AG04450 (cell line): ENCODE data around the gene KCTD20. TPM values are rescaled to one million over a fixed set of nuclear protein-coding genes. Genes with fewer than 3 reads are reported as not detected.

Source experiments
- CTCF ChIA-PET: fragments of 300-600, 350-600 bp; formaldehyde crosslinking; extraction: SDS; loops from one replicate; lab custom pipeline; 2022; ENCODE audit warnings: antibody characterized with exemption, inconsistent platforms; lab: Charles Lee
- POLR2A ChIA-PET: fragments of 350-600 bp; formaldehyde crosslinking; extraction: SDS; loops from one replicate; lab custom pipeline; 2021; ENCODE audit warnings: antibody characterized with exemption, inconsistent platforms; lab: Yijun Ruan, JAX
- DNase-seq: peaks from one replicate; pipeline ENCODE4 v3.0.0-alpha.2; 2011; ENCODE audit warnings: low read depth, low spot score
- H3K27ac ChIP-seq: one replicate; pipeline ENCODE4 v1.5.1; 2012; ENCODE audit warnings: low read depth, low read length, control low read depth
- H3K27me3 ChIP-seq: one replicate; pipeline ENCODE4 v1.6.0; 2012; ENCODE audit warnings: low read length; ENCODE audit not compliant: control insufficient read depth, insufficient read depth
- H3K4me3 ChIP-seq: 2 replicates; pipeline ENCODE4 v1.5.1; 2011; ENCODE audit warnings: mild to moderate bottlenecking, low read depth, low read length, control low read depth
- H3K9me3 ChIP-seq: 2 replicates; pipeline ENCODE4 v1.5.1; 2012; ENCODE audit warnings: low read length; ENCODE audit not compliant: control insufficient read depth, insufficient read depth
- CTCF ChIP-seq: IDR thresholded peaks from 2 replicates; pipeline ENCODE4 v1.5.1; 2011; ENCODE audit warnings: low read depth, low read length, control low read depth, inconsistent platforms
- polyA plus RNA-seq: library from polyadenylated mRNA; depleted of rRNA; stranded (reverse); fragments of >200 nt; gene quantifications from 2 replicates; pipeline ENCODE4 v1.2.3, GENCODE V29; 2011

Gene KCTD20
- polyA plus RNA-seq, 1 experiment = 93.3 TPM

- POLR2A ChIA-PET = no interaction called here
- DNase-seq = no peak
- Histone ChIP-seq H3K27ac (no peak overlapping the region), H3K27me3 (no peaks in the 10 kb centered on the region), H3K4me3 (no peak overlapping the region), H3K9me3 (peaks cover 6% of the 10 kb centered on the region; the same call in 1 of the 2 replicates)
- CTCF ChIA-PET = no interaction called here
- no peak for TF ChIP-seq CTCF
Observed at GRCh38 chr6:36514554-36515456, 72.0 kb downstream of the KCTD20 start.

- ChIA-PET POLR2A (no interaction called here), CTCF (no interaction called here)
- DNase-seq = no peak
- no peak overlapping the region for H3K27ac ChIP-seq
- H3K4me3 ChIP-seq = no peak overlapping the region
- H3K9me3 ChIP-seq = no peaks in the 10 kb centered on the region
- no peak for TF ChIP-seq CTCF
- H3K27me3 ChIP-seq = no peaks in the 10 kb centered on the region
Observed at GRCh38 chr6:36515844-36516243, 73.0 kb downstream of the KCTD20 start.

GRCh38 chr6:36516559-36516958 is 73.8 kb downstream of the KCTD20 start:
- POLR2A ChIA-PET = no interaction called here
- Histone ChIP-seq H3K27me3 (no peaks in the 10 kb centered on the region), H3K27ac (no peak overlapping the region), H3K9me3 (no peaks in the 10 kb centered on the region), H3K4me3 (no peak overlapping the region)
- no peak for TF ChIP-seq CTCF
- no peak for DNase-seq
- CTCF ChIA-PET = no interaction called here

DNA sequence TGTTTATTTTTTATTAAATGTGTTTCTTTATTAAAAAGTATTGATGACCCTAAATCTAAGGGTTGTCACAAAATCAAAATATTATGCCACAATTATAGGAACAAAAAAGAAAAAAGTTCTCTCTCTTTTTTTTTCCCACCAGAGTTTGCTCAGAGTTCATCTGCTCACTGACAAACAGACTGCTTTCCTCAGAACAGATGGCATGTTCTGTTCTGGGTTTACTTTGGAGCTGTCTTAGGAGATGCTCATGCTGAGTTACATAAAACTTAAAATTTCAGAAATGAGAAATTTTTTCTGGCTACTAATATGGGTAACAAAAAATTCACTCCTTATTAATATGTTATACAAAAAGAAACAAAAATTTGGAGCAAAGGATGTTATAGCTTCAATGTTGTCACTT is 74.2 kb downstream of the KCTD20 start:
- no peak for DNase-seq
- CTCF ChIA-PET = no interaction called here
- no peak for TF ChIP-seq CTCF
- H3K4me3 ChIP-seq = no peak overlapping the region
- H3K27ac ChIP-seq = no peak overlapping the region
- no peaks in the 10 kb centered on the region for H3K9me3 ChIP-seq
- POLR2A ChIA-PET = no interaction called here
- H3K27me3 ChIP-seq = no peaks in the 10 kb centered on the region

DNA sequence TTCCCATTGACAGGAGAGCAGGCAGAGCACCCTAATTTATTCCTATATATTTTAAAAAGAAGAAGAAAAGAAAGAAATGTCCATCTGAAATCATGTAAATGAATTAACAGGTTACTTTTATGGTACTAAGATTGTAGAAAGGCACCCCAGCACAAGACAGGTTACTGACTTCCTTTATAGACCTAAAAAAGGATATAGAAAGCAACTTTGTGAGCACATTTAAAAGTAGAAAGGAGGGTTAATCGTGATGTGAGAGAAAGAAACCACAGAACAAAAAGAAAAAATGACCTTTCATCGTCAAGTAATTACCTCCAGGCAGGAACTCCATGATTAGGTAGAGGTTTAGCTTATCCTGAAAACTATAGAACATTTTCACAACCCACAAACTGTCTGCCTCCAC is 74.6 kb downstream of the KCTD20 start:
- Histone ChIP-seq H3K4me3 (no peak overlapping the region), H3K27ac (no peak overlapping the region), H3K9me3 (no peaks in the 10 kb centered on the region), H3K27me3 (no peaks in the 10 kb centered on the region)
- DNase-seq = no peak
- ChIA-PET CTCF (no interaction called here), POLR2A (no interaction called here)
- TF ChIP-seq CTCF = no peak
